BE2C (cell line): ENCODE results near the gene MADD.
"Not testable (repeated sequence)": the region's sequence is repeated elsewhere in the genome, so short reads cannot be mapped to it uniquely, and the experiment has no call there.

Experiments
- DNase-seq: peaks from one replicate; pipeline ENCODE4 v3.0.0-alpha.2; 2020
- H3K27me3 ChIP-seq: fragments of 250-450 bp; sonication (Bioruptor Pico); 2 replicates; pipeline ENCODE4 v1.5.1; 2020; ENCODE audit warnings: mild to moderate bottlenecking
- H3K36me3 ChIP-seq: fragments of 250-450 bp; sonication (Bioruptor Pico); 2 replicates; pipeline ENCODE4 v1.5.1; 2020; ENCODE audit warnings: mild to moderate bottlenecking
- H3K4me1 ChIP-seq: fragments of 250-450 bp; sonication (Bioruptor Pico); 2 replicates; pipeline ENCODE4 v1.5.1; 2020
- H3K4me3 ChIP-seq: 2 replicates; pipeline ENCODE4 v1.5.1; 2011; ENCODE audit warnings: low read depth, low read length
- H3K9me3 ChIP-seq: fragments of 250-450 bp; sonication (Bioruptor Pico); 2 replicates; pipeline ENCODE4 v1.5.1; 2020
- CTCF ChIP-seq: IDR thresholded peaks from 2 replicates; pipeline ENCODE4 v1.5.1; 2012; ENCODE audit warnings: mild to moderate bottlenecking, low read depth, low read length

Gene MADD

GRCh38 chr11:47332303-47332711 lies 62.4 kb downstream of the MADD start:
- Histone ChIP-seq H3K36me3 (no peaks in the 10 kb centered on the region), H3K9me3 (no peaks in the 10 kb centered on the region), H3K4me1 (no peaks in the 10 kb centered on the region), H3K4me3 (no peak overlapping the region), H3K27me3 (no peaks in the 10 kb centered on the region)
- DNase-seq: no peak
- no peak for TF ChIP-seq CTCF

- DNase-seq: no peak
- no peaks in the 10 kb centered on the region for H3K27me3 ChIP-seq
- H3K4me1 ChIP-seq: no peaks in the 10 kb centered on the region
- H3K4me3 ChIP-seq: no peak overlapping the region
- H3K36me3 ChIP-seq: no peaks in the 10 kb centered on the region
- TF ChIP-seq CTCF: no peak
- no peaks in the 10 kb centered on the region for H3K9me3 ChIP-seq
Observed at GRCh38 chr11:47332791-47333525, 63.0 kb downstream of the MADD start.

- no peaks in the 10 kb centered on the region for H3K36me3 ChIP-seq
- no peaks in the 10 kb centered on the region for H3K4me1 ChIP-seq
- no peak for DNase-seq
- TF ChIP-seq CTCF: no peak
- H3K27me3 ChIP-seq: no peaks in the 10 kb centered on the region
- H3K9me3 ChIP-seq: no peaks in the 10 kb centered on the region
- no peak overlapping the region for H3K4me3 ChIP-seq
Observed at GRCh38 chr11:47333526-47333845, 63.6 kb downstream of the MADD start.

- no peaks in the 10 kb centered on the region for H3K9me3 ChIP-seq
- TF ChIP-seq CTCF: no peak
- no peaks in the 10 kb centered on the region for H3K4me1 ChIP-seq
- H3K27me3 ChIP-seq: no peaks in the 10 kb centered on the region
- no peak for DNase-seq
- H3K36me3 ChIP-seq: no peaks in the 10 kb centered on the region
- H3K4me3 ChIP-seq: no peak overlapping the region
Observed at GRCh38 chr11:47333886-47334443, 64.0 kb downstream of the MADD start.

- H3K36me3 ChIP-seq, H3K4me3 ChIP-seq, H3K9me3 ChIP-seq, H3K27me3 ChIP-seq, H3K4me1 ChIP-seq, DNase-seq: not testable (repeated sequence)
Observed at GRCh38 chr11:47334699-47335411, 64.9 kb downstream of the MADD start.

- no peak overlapping the region for H3K4me3 ChIP-seq
- DNase-seq: no peak
- no peaks in the 10 kb centered on the region for H3K9me3 ChIP-seq
- TF ChIP-seq CTCF: no peak
- no peaks in the 10 kb centered on the region for H3K4me1 ChIP-seq
- H3K27me3 ChIP-seq: no peaks in the 10 kb centered on the region
- no peaks in the 10 kb centered on the region for H3K36me3 ChIP-seq
Observed at GRCh38 chr11:47335733-47336132, 65.8 kb downstream of the MADD start.
